Measurements from ENCODE around the gene AGBL4.

Gene AGBL4

GRCh38 chr1:48760857-48761256, 1262.9 kb downstream of the AGBL4 start:
- DNase-seq (ENCODE audit: extremely low read depth, low read depth): no peak
- TF ChIP-seq CTCF (IDR thresholded peaks at IDR 0.05; ENCODE audit: low read depth, low read length): no peak

- no peak for DNase-seq (ENCODE audit: extremely low read depth, low read depth)
- no peak for TF ChIP-seq CTCF (IDR thresholded peaks at IDR 0.05; ENCODE audit: low read depth, low read length)
Observed at GRCh38 chr1:48758976-48759375, 1264.8 kb downstream of the AGBL4 start.

GRCh38 chr1:48757363-48757762, 1266.4 kb downstream of the AGBL4 start:
- DNase-seq (ENCODE audit: extremely low read depth, low read depth): no peak
- no peak for TF ChIP-seq CTCF (IDR thresholded peaks at IDR 0.05; ENCODE audit: low read depth, low read length)

- TF ChIP-seq CTCF (IDR thresholded peaks at IDR 0.05; ENCODE audit: low read depth, low read length): no peak
- DNase-seq (ENCODE audit: extremely low read depth, low read depth): no peak
Observed at GRCh38 chr1:48756683-48757316, 1267.0 kb downstream of the AGBL4 start.

- no peak for TF ChIP-seq CTCF (IDR thresholded peaks at IDR 0.05; ENCODE audit: low read depth, low read length)
- DNase-seq (ENCODE audit: extremely low read depth, low read depth): no peak
Observed at GRCh38 chr1:48753293-48753692, 1270.5 kb downstream of the AGBL4 start.

GRCh38 chr1:48750109-48750508, 1273.6 kb downstream of the AGBL4 start:
- TF ChIP-seq CTCF (IDR thresholded peaks at IDR 0.05; ENCODE audit: low read depth, low read length): no peak
- no peak for DNase-seq (ENCODE audit: extremely low read depth, low read depth)

GRCh38 chr1:48749068-48749467, 1274.7 kb downstream of the AGBL4 start:
- TF ChIP-seq CTCF (IDR thresholded peaks at IDR 0.05; ENCODE audit: low read depth, low read length): no peak
- DNase-seq (ENCODE audit: extremely low read depth, low read depth): no peak

All from AG09319 (cell line).